Ecto neural progenitor cell (in vitro differentiated cells): ENCODE data around the gene DHX15.
"Not testable (repeated sequence)": the region's sequence is repeated elsewhere in the genome, so short reads cannot be mapped to it uniquely, and the experiment has no call there.

Experiments used
- DNase-seq: peaks from one replicate; pipeline ENCODE4 v3.0.0-alpha.2; 2018; ENCODE audit warnings: low spot score

The DHX15 gene

GRCh38 chr4:24544208-24544988 is 40.0 kb downstream of the DHX15 start:
- DNase-seq: no peak

- no peak for DNase-seq
Observed at GRCh38 chr4:24537025-24537424, 47.3 kb downstream of the DHX15 start.

DNA sequence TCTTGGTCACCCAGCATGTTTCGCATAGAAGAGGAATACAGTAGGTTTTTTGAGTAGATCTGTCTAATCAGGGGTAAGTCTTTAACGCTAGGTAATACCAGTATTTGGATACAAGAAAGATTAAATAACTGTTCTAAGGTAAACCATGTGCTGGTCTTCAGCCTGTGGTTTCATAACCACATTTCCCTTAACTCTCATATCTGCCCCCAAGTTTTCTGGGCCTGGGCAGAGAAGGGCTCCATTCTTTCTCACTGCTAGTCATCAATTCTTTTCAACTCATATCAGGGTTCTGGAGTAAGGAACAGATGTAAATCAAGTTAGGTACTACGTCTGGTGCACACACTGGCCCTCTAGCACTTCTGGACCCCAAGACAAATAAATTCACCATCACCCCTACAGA is 49.0 kb downstream of the DHX15 start:
- no peak for DNase-seq

DNA sequence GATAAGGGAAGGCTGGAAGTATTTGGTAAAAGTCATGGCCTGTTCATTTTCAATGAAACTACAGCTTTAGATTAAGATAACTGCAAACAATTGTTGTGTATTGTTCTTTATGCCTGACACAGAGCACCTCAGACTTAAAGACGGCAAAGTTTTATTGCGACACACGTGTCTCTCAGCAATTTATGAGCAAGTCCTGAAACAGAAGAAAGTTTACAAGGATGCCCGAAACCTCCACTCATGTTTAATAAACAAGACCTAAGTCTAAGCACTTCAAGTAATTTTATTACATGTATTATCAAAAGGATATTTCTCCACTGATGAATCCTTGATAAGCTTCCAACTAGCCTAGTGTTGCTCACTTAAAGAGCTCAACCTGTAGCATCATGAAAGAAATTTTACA is 51.0 kb downstream of the DHX15 start:
- no peak for DNase-seq

DNA sequence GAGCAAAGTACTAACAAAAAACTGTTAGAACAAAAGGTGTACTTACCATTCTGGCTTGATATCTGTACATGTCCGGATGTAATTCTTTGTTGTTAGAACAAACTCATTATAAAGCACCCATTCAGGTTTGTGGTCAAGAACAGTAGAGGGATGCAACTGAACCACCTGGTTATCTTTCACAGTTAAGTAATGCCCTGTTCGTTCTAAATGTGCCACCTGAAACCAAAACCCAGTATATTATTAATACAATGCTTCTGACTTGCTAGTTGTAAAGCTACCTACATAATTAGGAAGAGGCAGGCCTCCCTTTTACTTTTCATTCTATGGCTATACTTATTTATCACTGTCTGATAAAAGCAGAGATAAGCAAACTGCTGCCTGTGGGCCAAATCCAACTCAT is 54.8 kb downstream of the DHX15 start:
- DNase-seq: no peak

GRCh38 chr4:24527371-24527770 is 57.0 kb downstream of the DHX15 start:
- DNase-seq: no peak

DNA sequence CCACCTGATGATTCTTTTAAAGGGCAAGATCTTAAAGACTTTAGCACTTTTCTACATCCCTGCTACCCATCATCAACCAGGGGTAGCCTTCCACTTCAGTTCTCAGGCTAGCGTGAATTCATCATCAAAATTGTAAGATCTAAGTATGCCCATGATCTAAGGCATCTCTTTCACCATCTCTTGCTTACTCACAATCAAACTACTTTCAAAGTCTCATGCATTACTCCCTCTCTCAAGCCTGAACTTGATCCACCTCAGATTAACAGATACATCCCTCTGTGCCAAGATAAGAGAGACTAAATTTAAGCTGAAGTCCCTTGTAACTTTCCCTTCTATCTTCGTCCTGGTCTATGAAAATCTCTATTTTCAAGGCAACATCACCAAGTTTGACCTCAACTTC is 62.8 kb downstream of the DHX15 start:
- no peak for DNase-seq

GRCh38 chr4:24519649-24520048 is 64.7 kb downstream of the DHX15 start:
- DNase-seq: no peak

DNA sequence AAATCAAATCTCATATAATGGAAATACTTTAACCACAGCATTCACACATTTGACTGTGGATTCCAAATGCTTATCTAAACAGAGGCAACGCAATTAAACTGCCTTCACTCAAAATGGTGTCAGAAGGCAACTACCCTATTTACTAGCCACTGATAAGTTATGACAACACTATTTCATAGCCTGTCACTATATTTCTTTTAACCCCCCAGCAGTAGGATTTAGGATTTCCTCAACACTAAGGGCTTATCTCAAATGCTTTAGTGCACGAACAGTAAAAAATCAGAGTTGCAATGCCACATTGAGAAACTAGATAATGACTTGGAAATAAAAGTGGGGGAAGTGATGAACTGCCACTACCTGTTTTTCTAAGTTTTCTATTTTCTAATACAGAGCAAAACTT is 66.7 kb downstream of the DHX15 start:
- no peak for DNase-seq

DNA sequence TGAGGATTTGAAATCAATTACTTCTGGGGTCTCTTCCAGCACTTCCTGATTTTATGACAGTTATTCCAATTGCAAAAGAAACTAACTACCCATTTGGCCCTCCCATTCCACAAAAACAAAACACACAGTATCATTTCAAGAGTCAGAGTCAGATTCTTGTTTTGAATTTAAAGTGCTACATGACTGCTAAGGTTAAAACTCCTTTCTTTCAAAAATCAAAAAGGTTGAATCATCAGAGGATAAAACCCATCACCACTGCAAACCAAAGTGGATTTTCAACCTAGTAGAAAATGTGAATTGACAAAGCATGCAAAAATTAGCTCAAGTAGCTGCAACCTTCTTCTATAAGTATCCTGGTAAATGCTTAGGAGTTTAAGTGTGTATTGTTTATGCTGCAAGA is 67.4 kb downstream of the DHX15 start:
- DNase-seq: no peak

DNA sequence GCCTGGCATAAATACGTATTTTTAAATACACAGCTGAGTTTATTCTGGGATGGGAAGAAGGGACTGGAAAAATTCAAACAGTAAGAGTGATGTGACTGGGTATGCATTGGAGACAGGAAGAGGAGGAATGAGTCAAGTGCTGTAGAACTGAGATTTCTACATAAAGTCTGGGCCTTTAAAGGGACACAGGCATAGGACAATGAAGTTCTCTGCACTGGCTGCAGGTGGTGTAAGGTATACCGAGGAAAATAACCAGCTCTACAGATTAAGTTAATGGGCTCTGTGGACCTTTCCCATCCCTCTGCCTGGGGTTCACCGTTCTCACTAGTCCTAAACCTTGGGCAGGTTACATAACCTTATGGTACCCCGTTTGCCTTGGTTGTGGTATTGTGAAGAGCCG is 68.7 kb downstream of the DHX15 start:
- no peak for DNase-seq

DNA sequence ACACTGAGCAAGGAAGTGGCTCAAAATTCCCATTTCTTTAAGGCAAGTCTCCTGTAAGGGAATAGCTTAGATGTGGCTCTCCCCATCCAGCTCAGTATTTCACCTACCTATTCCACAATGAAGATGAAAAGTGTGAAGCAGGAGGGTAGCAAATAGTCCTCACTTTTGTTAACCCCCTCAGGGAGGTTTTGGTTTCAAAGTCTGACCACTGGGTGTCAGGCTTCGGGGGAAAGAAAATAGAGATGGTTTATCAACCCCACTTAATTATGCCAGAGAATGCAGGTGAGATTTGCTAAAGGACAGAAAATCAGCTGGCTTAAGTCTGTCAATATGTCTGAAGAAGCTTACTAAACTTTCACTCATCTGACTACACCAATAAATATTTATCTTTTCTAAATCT is 69.5 kb downstream of the DHX15 start:
- DNase-seq: no peak

DNA sequence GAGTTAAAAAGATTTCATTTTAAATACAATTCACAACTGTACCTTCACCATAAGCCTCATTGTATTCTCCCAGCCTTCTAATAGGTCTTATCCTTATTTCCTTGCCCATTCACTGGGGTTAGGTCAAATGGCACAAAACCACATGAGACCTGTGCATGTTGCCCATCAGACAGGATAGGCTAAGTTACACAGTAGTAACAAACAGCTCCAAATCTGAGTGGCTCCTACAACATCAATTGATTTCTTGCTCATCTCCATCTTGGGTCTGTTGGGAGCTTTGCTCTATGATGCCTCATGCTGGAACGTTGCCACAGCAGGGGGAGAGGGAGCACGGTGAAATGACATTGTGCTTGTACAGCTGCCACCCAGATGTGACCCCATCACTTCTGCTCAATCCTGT is 70.6 kb downstream of the DHX15 start:
- no peak for DNase-seq

DNA sequence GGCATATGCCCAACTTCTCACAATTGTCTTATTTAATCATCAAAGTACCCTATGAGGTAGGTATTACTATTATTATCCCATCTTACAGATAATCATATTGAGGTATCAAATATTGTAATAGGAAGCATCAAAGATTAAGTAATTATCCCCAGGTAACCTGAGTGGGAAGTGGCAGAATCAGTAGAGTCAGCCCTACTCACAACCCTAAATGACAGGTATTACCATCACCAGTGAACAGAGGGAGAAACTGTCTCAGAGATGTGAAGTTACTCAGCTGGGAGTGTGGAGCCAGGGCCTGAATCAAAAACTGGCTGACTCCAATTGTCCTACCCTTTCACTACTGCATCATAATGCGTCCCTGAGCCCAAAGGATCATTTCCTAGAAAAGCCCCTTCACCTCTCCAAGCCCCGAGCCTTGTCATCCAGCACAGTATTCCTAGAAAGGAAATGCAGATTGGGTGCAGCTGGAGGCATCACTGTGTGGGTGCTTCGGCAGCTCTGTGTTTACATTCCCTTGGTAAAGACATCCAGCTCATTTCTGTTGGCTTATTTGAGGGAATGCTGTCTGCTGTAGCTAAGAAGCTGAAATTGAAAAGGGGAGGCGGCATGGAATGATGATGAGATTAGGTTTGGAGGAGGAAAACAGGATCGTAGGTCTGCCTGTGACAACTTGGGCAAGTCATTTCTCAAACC is 72.8 kb downstream of the DHX15 start:
- DNase-seq: no peak

DNA sequence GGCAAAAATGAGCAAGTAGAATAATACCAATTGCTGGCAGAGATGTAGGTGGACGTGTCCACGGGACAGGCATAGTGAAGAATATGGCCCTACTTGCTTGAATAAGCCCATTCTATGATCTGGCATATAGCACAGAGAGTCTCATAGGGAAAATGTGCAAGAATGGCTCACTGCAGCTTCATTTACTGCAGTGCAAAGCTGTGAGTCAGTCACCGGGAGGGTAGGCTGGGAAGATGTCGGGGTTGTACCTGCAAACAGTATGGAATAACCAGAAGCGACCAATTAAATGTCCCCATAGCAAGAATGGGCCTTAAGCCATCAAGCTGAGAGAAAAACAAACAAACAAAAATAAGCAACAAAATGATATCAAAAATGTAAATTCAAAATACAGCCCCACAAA is 74.3 kb downstream of the DHX15 start:
- DNase-seq: no peak

DNA sequence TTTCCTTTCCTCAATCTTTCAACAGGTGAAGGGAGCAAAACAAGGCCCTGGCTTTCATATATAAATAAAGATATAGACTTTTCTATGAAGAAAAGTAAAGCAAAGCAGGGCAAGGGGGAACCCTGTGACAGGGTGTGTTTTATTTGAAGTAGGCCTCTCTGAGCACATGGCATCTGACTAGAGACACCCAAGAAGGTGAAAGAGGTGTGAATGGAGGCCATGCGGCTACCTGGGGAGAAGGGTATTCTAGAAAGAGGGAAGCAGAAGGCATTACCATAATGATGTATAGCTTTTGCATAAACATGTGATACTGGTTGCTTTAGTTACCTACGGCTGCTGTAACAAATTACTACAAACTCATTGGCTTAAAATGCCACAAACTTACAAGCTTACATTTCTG is 75.8 kb downstream of the DHX15 start:
- DNase-seq: no peak

GRCh38 chr4:24507439-24507838 is 76.9 kb downstream of the DHX15 start:
- DNase-seq: no peak

DNA sequence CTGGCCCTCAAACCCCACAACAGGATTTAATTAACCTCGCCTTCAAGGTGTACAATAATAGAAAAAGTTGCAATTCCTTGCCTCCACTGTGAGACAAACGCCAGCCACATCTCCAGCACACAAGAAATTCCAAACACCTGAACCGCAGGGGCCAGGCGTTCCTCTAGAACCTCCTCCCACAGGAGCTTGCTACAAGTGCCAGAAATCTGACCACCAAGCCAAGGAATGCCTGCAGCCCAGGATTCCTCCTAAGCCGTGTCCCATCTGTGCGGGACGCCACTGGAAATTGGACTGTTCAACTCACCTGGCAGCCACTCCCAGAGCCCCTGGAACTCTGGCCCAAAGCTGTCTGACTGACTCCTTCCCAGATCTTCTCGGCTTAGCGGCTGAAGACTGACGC is 81.3 kb downstream of the DHX15 start:
- DNase-seq: not testable (repeated sequence)

GRCh38 chr4:24497221-24497620 is 87.1 kb downstream of the DHX15 start:
- DNase-seq: no peak

DNA sequence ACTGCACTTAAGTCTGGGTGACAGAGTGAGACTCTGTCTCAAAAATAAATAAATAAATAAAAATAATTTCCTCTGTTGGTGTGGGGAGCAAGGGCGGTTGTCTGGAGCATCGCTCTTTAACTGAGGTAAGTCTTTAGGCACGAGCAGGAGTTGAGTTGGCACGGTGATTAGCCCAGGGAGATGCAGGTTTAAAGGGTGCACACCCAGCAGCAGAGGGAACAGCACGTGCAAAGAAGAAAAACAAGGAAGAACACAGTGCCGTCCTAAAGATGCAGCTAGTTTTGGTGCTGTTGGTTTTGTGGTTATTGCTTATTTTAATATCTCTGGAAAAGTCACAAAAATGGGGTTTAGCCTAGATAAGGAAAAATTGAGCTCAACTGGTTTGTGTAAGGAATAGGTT is 87.8 kb downstream of the DHX15 start:
- DNase-seq: no peak

GRCh38 chr4:24495388-24495787 is 89.0 kb downstream of the DHX15 start:
- DNase-seq: no peak

- DNase-seq: no peak
Observed at GRCh38 chr4:24489870-24490269, 94.5 kb downstream of the DHX15 start.

- DNase-seq: peak; percentile 87
Observed at GRCh38 chr4:24488399-24489164, 95.8 kb downstream of the DHX15 start.
